Neutrophil (primary cell): ENCODE measurements around the gene GPR12.

Source experiments
- H3K27ac ChIP-seq: fragments of 200-600 bp; sonication (generic); 2 replicates; pipeline ENCODE4 v1.5.1; 2016; ENCODE audit warnings: mild to moderate bottlenecking, moderate library complexity
- H3K27me3 ChIP-seq: fragments of 200-600 bp; sonication (generic); 2 replicates; pipeline ENCODE4 v1.6.0; 2016; ENCODE audit warnings: mild to moderate bottlenecking
- H3K36me3 ChIP-seq: fragments of 200-600 bp; sonication (generic); 2 replicates; pipeline ENCODE4 v1.5.1; 2017
- H3K4me1 ChIP-seq, 2 experiments: fragments of 200-600 bp in 1 of 2; sonication (generic) in 1 of 2; 1 replicate in 1 of 2; 2 replicates in 1 of 2; pipeline versions ENCODE4 v1.5.1 to v1.6.1; 2013 to 2016; ENCODE audit warnings: low read depth in 1 of 2, low read length in 1 of 2, mild to moderate bottlenecking in 1 of 2, moderate library complexity in 1 of 2; ENCODE audit not compliant: control insufficient read depth in 1 of 2, insufficient read depth in 1 of 2
- H3K4me3 ChIP-seq, 2 experiments: fragments of 200-600 bp in 1 of 2; sonication (generic) in 1 of 2; 1 replicate in 1 of 2; 2 replicates in 1 of 2; pipeline ENCODE4 v1.5.1; 2013 to 2016; ENCODE audit warnings: low read depth in 1 of 2, low read length in 1 of 2, mild to moderate bottlenecking in 1 of 2, moderate library complexity in 1 of 2
- H3K9me3 ChIP-seq: fragments of 200-600 bp; sonication (generic); 2 replicates; pipeline ENCODE4 v1.5.1; 2016
- TF ChIP-seq, protein P1 (sequence below): fragments of 200-600 bp; sonication (generic); IDR thresholded peaks from 2 replicates; pipeline ENCODE4 v1.5.1; 2016; ENCODE audit warnings: antibody characterized with exemption

The GPR12 gene, protein sequence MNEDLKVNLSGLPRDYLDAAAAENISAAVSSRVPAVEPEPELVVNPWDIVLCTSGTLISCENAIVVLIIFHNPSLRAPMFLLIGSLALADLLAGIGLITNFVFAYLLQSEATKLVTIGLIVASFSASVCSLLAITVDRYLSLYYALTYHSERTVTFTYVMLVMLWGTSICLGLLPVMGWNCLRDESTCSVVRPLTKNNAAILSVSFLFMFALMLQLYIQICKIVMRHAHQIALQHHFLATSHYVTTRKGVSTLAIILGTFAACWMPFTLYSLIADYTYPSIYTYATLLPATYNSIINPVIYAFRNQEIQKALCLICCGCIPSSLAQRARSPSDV

DNA sequence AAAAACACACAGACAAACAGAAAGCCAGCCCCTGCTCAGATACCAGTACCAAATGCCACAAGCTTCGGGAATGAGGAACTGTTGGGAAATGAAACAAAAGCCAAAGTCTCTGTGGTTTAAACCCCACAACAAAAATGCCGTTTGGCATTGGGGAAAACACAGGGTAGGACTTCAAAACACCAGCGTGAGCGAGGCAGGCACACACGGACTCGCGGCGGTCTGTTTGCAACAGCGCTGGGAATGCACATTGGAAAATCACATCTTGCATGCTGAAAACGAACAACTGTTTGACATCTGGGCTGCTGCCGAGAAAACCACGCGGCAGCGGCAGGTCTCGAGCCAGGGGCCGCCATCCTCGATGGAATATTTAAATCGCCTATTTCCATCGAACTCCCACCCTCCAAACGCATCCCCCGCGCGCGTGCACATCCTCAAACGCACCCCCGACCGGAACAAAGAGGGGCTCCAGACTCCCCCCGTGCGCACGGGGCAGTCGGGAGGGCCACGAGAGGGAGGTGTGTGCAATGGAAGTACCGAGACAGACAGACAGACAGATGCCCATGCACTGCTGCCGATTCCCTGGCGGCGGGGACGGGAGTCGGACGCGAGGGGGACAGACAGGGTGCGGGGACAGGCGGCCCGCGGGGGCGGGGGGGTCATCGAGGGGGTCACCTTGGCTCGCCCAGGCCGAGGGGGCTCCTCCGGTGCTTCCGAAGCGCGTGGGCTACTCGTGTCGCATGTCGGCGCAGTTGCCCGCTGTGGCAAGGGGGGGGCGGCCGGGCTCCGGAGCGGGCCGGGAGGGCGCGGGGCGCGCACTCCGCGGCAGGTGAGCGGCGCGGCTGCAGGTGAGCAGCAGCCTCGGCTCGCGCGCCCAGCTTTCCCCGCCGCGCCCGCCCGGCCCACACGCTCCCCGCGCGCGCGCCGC lies at the start of gene GPR12:
GPR12 (minus strand) TSS at position 880 of the 925 bp plus-strand sequence. CDS start 959 bp downstream, outside the sequence.
- Histone ChIP-seq H3K9me3 (no peaks in the 10 kb centered on the region), H3K27ac (no peak within 1 kb of the TSS), H3K4me1 (peaks cover 0 to 6% of the 10 kb centered on the region in 2 experiments), H3K36me3 (no peaks in the 10 kb centered on the region), H3K4me3 (peak within 1 kb of the TSS in 1 of 2 experiments; percentile 19), H3K27me3 (peaks cover 77% of the 10 kb centered on the region)
- TF ChIP-seq, protein P1, sequence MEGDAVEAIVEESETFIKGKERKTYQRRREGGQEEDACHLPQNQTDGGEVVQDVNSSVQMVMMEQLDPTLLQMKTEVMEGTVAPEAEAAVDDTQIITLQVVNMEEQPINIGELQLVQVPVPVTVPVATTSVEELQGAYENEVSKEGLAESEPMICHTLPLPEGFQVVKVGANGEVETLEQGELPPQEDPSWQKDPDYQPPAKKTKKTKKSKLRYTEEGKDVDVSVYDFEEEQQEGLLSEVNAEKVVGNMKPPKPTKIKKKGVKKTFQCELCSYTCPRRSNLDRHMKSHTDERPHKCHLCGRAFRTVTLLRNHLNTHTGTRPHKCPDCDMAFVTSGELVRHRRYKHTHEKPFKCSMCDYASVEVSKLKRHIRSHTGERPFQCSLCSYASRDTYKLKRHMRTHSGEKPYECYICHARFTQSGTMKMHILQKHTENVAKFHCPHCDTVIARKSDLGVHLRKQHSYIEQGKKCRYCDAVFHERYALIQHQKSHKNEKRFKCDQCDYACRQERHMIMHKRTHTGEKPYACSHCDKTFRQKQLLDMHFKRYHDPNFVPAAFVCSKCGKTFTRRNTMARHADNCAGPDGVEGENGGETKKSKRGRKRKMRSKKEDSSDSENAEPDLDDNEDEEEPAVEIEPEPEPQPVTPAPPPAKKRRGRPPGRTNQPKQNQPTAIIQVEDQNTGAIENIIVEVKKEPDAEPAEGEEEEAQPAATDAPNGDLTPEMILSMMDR = no peak

DNA sequence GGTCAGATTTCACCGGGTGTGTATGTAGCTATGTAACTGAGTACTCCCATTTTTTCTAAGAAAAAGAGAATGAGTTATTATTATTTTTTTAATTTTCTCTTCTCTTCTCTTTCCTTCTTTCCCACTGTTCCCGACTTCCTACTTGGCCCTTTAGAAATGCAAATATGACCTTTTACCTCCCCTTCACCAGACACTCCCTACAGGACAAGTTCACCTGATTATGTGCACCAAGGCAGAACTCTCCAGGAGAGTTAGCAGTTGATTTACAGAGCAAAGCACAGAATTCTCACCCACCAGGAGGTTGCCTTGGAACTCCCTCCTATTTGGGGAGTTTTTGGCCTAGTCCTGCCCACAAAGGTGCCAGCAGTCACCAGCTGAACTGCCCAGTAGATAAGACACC lies 49.5 kb upstream of the GPR12 start:
- Histone ChIP-seq H3K4me1 (no peaks in the 10 kb centered on the region), H3K27ac (no peak overlapping the region), H3K27me3 (peaks cover 30% of the 10 kb centered on the region), H3K36me3 (no peaks in the 10 kb centered on the region), H3K9me3 (no peaks in the 10 kb centered on the region), H3K4me3 (no peak overlapping the region)
- TF ChIP-seq, protein P1 = no peak

DNA sequence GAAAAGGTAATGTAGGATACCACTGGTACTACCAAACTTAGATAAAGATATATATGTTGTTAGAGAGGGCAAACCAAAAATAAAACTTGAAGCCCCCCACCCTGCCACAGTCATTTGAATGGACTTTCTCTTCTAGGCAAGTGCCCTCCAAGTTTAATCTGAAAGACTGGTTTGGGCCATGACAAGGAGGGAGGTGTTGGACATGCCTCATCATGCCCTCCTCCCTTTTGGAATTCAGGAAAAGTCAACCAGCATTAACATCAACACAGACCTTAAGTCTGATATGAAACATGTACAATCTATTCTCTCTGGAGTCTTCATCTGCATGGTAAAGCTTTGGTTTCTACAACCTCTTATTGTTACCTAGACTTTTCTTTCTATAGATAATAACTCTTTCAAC lies 46.3 kb upstream of the GPR12 start:
- TF ChIP-seq, protein P1 = no peak
- Histone ChIP-seq H3K27ac (no peak overlapping the region), H3K9me3 (no peaks in the 10 kb centered on the region), H3K36me3 (no peaks in the 10 kb centered on the region), H3K27me3 (peaks cover 30% of the 10 kb centered on the region), H3K4me1 (no peaks in the 10 kb centered on the region), H3K4me3 (no peak overlapping the region)

DNA sequence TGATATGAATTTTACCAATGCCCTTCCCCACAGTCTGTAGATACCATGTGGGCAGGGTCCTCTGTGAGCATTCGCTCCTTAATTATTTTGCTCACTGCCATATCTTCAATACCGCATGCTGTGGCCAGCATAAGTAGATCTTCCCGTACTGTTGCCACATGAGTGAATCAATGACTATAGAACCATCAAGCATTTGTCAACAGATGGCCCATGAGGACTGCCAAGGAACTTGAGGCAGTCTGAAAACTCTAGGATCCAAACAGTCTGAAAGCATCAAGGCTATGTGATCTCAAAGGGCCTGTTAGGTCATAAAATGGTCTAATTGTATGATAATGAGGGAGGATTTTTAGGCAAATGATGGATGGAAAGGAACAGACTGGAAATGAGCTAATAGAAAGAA lies 27.4 kb upstream of the GPR12 start:
- Histone ChIP-seq H3K9me3 (no peaks in the 10 kb centered on the region), H3K4me3 (no peak overlapping the region), H3K27me3 (peaks cover 8% of the 10 kb centered on the region), H3K27ac (no peak overlapping the region), H3K36me3 (no peaks in the 10 kb centered on the region), H3K4me1 (peaks cover 0 to 2% of the 10 kb centered on the region in 2 experiments)
- TF ChIP-seq, protein P1 = no peak

DNA sequence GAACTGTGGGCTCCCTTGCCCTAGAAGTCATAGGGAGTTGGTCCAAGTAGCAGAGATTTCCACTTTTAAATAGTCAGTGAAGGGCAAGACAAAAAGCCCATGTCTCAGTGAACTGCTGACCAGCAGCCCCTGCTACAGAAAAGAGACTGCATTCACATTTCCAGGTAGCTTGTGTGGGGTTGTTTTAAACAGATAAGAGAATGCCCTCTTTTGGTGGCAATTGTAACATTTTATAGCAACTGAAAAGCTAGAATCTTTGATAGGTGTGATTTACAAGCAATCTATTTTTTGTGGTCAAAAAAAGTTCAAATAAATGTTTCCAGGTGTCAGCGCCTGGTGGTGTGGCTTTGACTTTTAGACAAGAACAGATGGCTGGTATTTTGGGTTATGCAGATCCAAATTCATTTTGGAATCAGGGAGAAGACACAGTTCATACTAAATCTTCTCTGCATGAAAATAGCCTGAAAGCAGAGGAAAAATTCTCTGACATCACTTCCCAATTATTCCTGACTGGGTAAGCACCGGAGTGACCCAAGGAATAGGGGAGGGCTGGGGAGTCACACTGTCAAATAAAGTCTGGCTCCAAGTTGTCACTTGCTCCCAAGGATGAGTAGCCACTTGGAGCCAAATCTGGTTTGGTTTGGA lies 26.2 kb upstream of the GPR12 start:
- TF ChIP-seq, protein P1 = no peak

More for the DNA sequence above, 26.2 kb upstream of the GPR12 start:
- Histone ChIP-seq H3K9me3 (no peaks in the 10 kb centered on the region), H3K4me3 (no peak overlapping the region), H3K27me3 (peaks cover 8% of the 10 kb centered on the region), H3K27ac (no peak overlapping the region), H3K4me1 (peaks cover 0 to 2% of the 10 kb centered on the region in 2 experiments), H3K36me3 (no peaks in the 10 kb centered on the region)
